WTC11 (cell line): ENCODE data around the gene MACF1. TPM values are rescaled to one million over a fixed set of nuclear protein-coding genes. Genes with fewer than 3 reads are reported as not detected.

Experiments
- ATAC-seq: fragments of 200-7000 bp; cut with Tn5 transposase; 2 replicates; pipeline ENCODE4 v1.10.0; 2021; ENCODE audit warnings: mild to moderate bottlenecking, moderate library complexity
- CTCF ChIA-PET: fragments of 300-600 bp; sonication (Branson Sonifier 250); formaldehyde crosslinking; loops from one replicate; lab custom pipeline; 2021; ENCODE audit warnings: antibody characterized with exemption; lab: Charles Lee
- POLR2A ChIA-PET: fragments of 350-600 bp; sonication (Branson Sonifier 250); formaldehyde crosslinking; loops from one replicate; lab custom pipeline; 2021; ENCODE audit warnings: antibody characterized with exemption; lab: Charles Lee
- DNase-seq: peaks from one replicate; pipeline ENCODE4 v3.0.0; 2021; ENCODE audit warnings: low spot score
- H3K27ac Mint-ChIP-seq: 2 replicates; pipeline ENCODE4 v1.8.0; 2021; ENCODE audit warnings: mixed read lengths
- H3K27me3 Mint-ChIP-seq: 2 replicates; pipeline ENCODE4 v1.8.0; 2021; ENCODE audit warnings: low read depth, mild to moderate bottlenecking, moderate library complexity, mixed read lengths
- H3K36me3 Mint-ChIP-seq: 2 replicates; pipeline ENCODE4 v1.8.0; 2021; ENCODE audit warnings: mixed read lengths
- H3K4me1 Mint-ChIP-seq: 2 replicates; pipeline ENCODE4 v1.8.0; 2022; ENCODE audit warnings: mixed read lengths
- H3K4me3 Mint-ChIP-seq: 2 replicates; pipeline ENCODE4 v1.8.0; 2021; ENCODE audit warnings: mild to moderate bottlenecking, moderate library complexity, mixed read lengths
- H3K9me3 Mint-ChIP-seq: 2 replicates; pipeline ENCODE4 v1.8.0; 2021; ENCODE audit warnings: mixed read lengths
- ARID4B ChIP-seq: sonication (generic); formaldehyde crosslinking; IDR thresholded peaks from 2 replicates; pipeline ENCODE4 v1.8.0; 2023; ENCODE audit warnings: missing genetic modification reagents, mild to moderate bottlenecking, borderline replicate concordance
- ATF1 ChIP-seq: sonication (generic); formaldehyde crosslinking; IDR thresholded peaks from 2 replicates; pipeline ENCODE4 v1.8.1; 2023; ENCODE audit warnings: mild to moderate bottlenecking, moderate library complexity, missing genetic modification reagents
- ATF2 ChIP-seq: sonication (generic); formaldehyde crosslinking; IDR thresholded peaks from 2 replicates; pipeline ENCODE4 v1.8.1; 2022; ENCODE audit warnings: low read depth, missing genetic modification reagents, borderline replicate concordance
- ATF3 ChIP-seq: sonication (generic); formaldehyde crosslinking; conservative IDR thresholded peaks from 2 replicates; pipeline ENCODE4 v1.8.1; 2022; ENCODE audit warnings: mild to moderate bottlenecking, missing genetic modification reagents
- ATF6 ChIP-seq: sonication (generic); formaldehyde crosslinking; IDR thresholded peaks from 2 replicates; pipeline ENCODE4 v1.8.1; 2023; ENCODE audit warnings: mild to moderate bottlenecking, missing genetic modification reagents
- CBFB ChIP-seq: sonication (generic); formaldehyde crosslinking; IDR thresholded peaks from 2 replicates; pipeline ENCODE4 v1.8.1; 2022; ENCODE audit warnings: mild to moderate bottlenecking, low read depth, missing genetic modification reagents
- ETV6 ChIP-seq: sonication (generic); formaldehyde crosslinking; IDR thresholded peaks from 2 replicates; pipeline ENCODE4 v1.8.1; 2022; ENCODE audit warnings: mild to moderate bottlenecking, missing genetic modification reagents
- MXD4 ChIP-seq: fragments of 250-450 bp; sonication (Bioruptor Pico); IDR thresholded peaks from 2 replicates; pipeline ENCODE4 v1.8.0; 2021; ENCODE audit warnings: mild to moderate bottlenecking, moderate library complexity, borderline replicate concordance
- NR2C2 ChIP-seq: sonication (generic); formaldehyde crosslinking; IDR thresholded peaks from 2 replicates; pipeline ENCODE4 v1.8.0; 2022; ENCODE audit warnings: mild to moderate bottlenecking, missing genetic modification reagents
- OVOL2 ChIP-seq: fragments of 250-450 bp; sonication (Bioruptor Pico); IDR thresholded peaks from 2 replicates; pipeline ENCODE4 v1.9.0; 2021; ENCODE audit warnings: mild to moderate bottlenecking, borderline replicate concordance
- RELA ChIP-seq: sonication (generic); formaldehyde crosslinking; IDR thresholded peaks from 2 replicates; pipeline ENCODE4 v1.8.1; 2022; ENCODE audit warnings: missing genetic modification reagents, mild to moderate bottlenecking, borderline replicate concordance
- SP1 ChIP-seq: sonication (generic); formaldehyde crosslinking; conservative IDR thresholded peaks from 2 replicates; pipeline ENCODE4 v1.8.1; 2022; ENCODE audit warnings: missing genetic modification reagents
- ZNF423 ChIP-seq: fragments of 250-450 bp; sonication (Bioruptor Pico); IDR thresholded peaks from 2 replicates; pipeline ENCODE4 v2.1.2; 2022; ENCODE audit warnings: mild to moderate bottlenecking, moderate library complexity
- ZSCAN18 ChIP-seq: fragments of 250-450 bp; sonication (Bioruptor Pico); IDR thresholded peaks from 2 replicates; pipeline ENCODE4 v2.1.2; 2022; ENCODE audit warnings: mild to moderate bottlenecking, moderate library complexity
- total RNA-seq: library from RNA; stranded (reverse); gene quantifications from 3 replicates; pipeline ENCODE4 v1.2.3, GENCODE V29; 2021

MACF1 gene
- total RNA-seq, 1 experiment from 2014 or later: 327 TPM

GRCh38 chr1:39469150-39469549 is 264.7 kb downstream of the MACF1 start:
- ChIA-PET POLR2A (no interaction called here), CTCF (interaction anchor here (5.8 kb wide), 1 partner anchor 69 kb away, joined by 31 read pairs; no protein-coding TSS in a partner anchor)
- Mint-ChIP-seq H3K36me3 (peaks cover 65% of the 10 kb centered on the region), H3K4me1 (no peaks in the 10 kb centered on the region), H3K27me3 (no peaks in the 10 kb centered on the region), H3K4me3 (no peak overlapping the region), H3K9me3 (no peaks in the 10 kb centered on the region), H3K27ac (no peak overlapping the region)
- ATAC-seq (no peak), DNase-seq (no peak)
- TF ChIP-seq ATF1 (no peak), NR2C2 (CRISPR knock-in tag) (no peak), MXD4 (CRISPR knock-in tag) (no peak), ATF3 (CRISPR knock-in tag) (no peak), CBFB (CRISPR knock-in tag) (no peak)

GRCh38 chr1:39470040-39470439 is 265.5 kb downstream of the MACF1 start:
- DNase-seq (no peak), ATAC-seq (no peak)
- TF ChIP-seq ARID4B (CRISPR knock-in tag) (no peak), ATF2 (CRISPR knock-in tag) (no peak), OVOL2 (CRISPR knock-in tag) (no peak), SP1 (CRISPR knock-in tag) (no peak), MXD4 (CRISPR knock-in tag) (no peak), ZNF423 (no peak), ETV6 (no peak), RELA (CRISPR knock-in tag) (no peak), ZSCAN18 (CRISPR knock-in tag) (no peak), ATF6 (no peak)
- CTCF ChIA-PET: interaction anchor here (5.8 kb wide), 1 partner anchor 69 kb away, joined by 31 read pairs; no protein-coding TSS in a partner anchor
- POLR2A ChIA-PET: no interaction called here
- no peaks in the 10 kb centered on the region for H3K9me3 Mint-ChIP-seq
- no peaks in the 10 kb centered on the region for H3K4me1 Mint-ChIP-seq
- no peaks in the 10 kb centered on the region for H3K27me3 Mint-ChIP-seq
- H3K4me3 Mint-ChIP-seq: no peak overlapping the region
- H3K36me3 Mint-ChIP-seq: peaks cover 56% of the 10 kb centered on the region
- no peak overlapping the region for H3K27ac Mint-ChIP-seq
